ENCODE data around the gene SNX24. TPM values are rescaled to one million over a fixed set of nuclear protein-coding genes. Genes with fewer than 3 reads are reported as not detected.
A peak's percentile ranks its signal among the peaks of the same experiment; 100 is the strongest.
"Not testable (repeated sequence)": the region's sequence is repeated elsewhere in the genome, so short reads cannot be mapped to it uniquely, and the experiment has no call there.

SNX24 gene
- polyA plus RNA-seq, 1 donor: 13.0 TPM

DNA sequence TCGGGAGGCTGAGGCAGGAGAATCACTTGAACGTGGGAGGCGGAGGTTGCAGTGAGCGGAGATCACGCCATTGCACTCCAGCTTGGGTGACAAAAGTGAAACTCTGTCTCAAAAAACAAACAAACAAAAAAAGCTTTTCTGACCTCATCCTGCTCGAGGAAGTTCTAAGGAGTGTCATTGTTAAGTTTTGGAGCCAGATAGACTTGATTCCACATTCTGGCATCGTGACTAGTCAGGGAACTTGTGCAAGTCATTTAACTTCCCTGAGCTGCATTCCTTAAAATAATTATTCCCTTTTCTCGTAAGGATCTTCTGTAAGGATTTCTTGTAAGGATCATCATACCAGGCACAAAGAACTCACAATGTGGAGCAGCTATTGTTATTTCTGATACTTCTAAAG, 26.2 kb downstream of the SNX24 start:
- no peak for DNase-seq

DNA sequence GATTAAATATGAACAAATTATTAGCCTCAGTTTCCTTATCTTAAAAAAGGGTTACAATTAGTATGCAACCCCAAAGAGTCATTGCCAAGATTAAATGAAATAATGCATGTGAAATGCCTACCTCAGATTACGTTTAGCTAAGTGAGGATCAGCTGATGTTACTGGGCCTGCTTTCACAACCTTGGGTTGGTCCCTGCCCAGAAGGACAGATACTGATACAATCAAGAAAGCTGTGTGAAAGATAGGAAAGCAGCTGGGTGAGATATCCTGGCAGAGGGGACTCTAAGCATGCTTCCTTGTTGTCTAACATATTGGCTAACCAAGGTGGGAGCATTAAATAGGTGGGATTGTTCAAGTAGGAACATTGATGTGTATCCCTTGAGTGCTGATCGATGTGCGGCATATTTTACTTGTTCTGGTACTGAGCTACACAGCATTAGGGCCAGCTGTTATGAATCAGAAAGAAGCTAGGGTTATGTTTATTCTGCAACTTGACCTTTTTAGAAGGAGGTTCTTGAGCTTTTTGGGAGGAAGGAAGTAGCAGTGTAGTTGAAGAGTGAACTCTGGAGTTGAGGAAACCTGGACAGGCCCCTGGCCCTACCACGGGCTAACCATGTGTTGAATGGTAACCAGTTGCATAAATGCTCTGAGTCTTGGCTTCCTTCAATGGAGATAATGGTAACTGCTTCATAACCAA, 28.9 kb downstream of the SNX24 start:
- DNase-seq: no peak

- DNase-seq: no peak
Observed at GRCh38 chr5:122877518-122877917, 32.1 kb downstream of the SNX24 start.

DNA sequence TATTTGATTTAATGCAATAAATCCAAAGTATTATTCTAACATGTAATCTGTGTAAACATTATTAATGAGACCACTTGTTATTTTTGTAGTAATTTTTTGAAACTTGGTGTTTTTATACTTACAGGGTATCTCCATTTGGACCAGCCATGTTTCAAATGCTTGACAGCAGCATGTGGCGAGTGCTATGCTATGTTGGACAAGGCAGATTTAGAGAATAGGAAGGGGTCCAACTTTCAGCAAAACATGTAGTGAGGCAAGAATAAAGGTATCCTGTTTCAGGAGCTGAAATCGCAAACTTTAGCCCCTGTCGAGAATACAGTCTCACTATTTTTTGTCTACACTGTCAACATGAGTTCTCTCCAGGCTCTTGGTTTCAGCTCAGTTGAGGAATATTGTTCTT, 33.7 kb downstream of the SNX24 start:
- no peak for DNase-seq

GRCh38 chr5:122880170-122880689, 34.8 kb downstream of the SNX24 start:
- no peak for DNase-seq

DNA sequence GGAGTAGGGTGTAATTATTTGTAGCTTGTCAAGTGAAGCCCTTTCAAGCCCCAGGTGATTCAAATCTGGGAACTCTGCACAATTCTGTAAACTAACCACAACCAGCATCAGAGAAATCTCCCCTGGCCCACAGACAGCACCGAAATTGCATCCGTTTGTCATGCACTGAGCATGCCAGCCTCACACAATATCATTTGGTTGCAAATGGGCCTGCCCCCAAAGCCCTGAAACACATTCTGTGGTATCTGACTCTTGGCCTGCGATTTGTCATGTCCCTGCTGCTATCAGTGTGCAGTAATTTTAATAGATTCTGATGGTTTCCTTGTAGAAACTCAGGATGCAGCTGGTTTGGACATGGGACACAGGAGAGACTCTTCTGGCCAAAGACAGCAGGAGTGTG, 35.3 kb downstream of the SNX24 start:
- no peak for DNase-seq

- DNase-seq: no peak
Observed at GRCh38 chr5:122882831-122883230, 37.4 kb downstream of the SNX24 start.

DNA sequence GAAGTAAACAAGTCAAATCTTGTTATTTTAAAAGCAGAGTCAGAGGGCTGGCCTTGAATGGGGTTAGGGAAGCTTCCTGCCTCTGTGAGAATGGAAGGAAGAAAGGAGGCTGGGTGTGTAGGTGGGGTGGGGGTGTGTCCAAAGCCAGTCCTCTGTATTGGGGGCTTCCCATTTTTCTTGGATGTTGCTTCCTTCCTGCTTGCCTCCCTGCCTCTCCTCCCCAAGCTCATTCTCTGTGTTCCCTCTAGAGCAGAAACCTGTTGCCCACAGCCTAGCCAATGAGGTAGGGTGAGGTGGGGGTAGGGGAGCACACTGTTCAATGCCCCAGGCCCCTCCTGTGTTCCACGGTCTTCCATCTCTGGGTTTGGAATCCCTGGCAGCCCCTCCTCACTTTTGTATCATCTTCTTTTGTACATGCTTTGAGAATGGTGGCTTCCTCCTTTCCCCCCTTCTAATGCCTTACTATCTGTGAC, 39.7 kb downstream of the SNX24 start:
- DNase-seq: no peak

- DNase-seq: no peak
Observed at GRCh38 chr5:122885891-122886290, 40.5 kb downstream of the SNX24 start.

DNA sequence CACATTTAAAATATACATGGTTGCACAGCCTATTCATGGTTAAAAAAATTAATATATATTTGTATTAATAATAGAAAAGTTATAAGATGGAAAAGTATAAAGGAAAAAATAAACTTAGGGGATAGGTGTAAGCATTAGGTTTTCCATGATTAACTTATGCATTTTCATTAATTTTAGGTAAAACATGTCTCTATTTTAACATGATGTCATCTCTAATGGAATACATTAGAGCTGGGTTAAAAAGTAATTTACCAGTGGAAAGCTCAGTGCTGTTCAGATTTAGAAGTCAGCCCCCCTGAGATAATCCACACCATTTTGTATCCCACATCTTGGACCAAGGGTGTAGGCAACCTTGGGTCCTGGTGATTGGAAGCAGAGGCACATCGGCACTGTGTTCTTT, 49.7 kb downstream of the SNX24 start:
- DNase-seq: no peak

- peak; percentile 23 for DNase-seq
Observed at GRCh38 chr5:122896598-122897282, 51.3 kb downstream of the SNX24 start.

DNA sequence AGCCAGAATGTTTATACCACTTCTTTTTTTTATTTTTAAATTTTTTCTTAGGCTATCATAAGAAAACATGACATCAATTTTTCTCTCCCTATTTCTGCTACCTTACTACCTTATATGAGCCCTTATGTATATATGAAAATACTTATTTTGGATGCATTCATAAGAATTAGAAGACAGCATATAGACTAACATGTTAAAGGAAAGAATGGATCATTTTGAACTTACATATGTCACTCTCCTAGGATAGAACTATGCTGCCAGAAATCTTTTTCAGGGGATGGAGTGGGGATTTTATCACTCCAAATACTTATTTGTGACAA, 51.8 kb downstream of the SNX24 start:
- DNase-seq: no peak

- DNase-seq: no peak
Observed at GRCh38 chr5:122901346-122901745, 55.9 kb downstream of the SNX24 start.

DNA sequence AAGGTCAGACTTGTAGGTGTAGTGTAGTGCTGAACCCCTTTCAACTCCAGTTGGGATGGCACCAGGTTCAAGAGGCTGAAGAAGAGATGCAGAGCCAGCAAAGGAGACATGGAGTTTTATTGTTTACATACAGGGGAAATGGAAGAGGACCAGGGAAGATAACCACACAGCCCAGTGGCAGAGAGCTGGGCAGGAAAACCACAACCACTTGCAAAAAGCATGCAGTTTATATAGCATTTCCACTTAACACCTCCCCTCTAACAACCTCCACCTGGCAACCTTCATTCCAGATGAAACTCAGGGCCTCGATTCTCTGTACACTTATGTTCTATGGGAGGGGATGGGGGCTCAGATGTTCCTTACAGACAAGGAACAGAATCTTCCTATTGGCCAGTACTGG, 56.9 kb downstream of the SNX24 start:
- DNase-seq: no peak

DNA sequence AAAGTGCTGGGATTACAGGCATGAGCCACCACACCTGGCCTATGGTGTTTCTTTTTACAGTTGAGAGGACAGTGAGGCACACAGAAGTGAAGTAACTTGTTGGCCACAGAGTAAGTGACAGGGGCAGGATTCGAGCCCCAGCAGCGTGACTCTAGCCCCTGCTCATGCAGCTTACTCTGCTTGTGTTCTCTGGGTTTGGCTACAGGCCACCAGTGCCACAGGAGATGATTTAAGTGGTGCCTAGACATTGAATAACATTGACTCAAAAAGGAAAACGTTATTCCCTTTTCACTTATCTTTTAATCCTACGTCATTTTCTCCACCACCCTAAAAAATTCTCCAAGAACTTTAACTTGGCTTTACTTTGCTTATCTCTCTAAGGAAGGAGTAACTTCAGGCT, 61.4 kb downstream of the SNX24 start:
- DNase-seq: no peak

- DNase-seq: no peak
Observed at GRCh38 chr5:122907276-122907675, 61.9 kb downstream of the SNX24 start.

DNA sequence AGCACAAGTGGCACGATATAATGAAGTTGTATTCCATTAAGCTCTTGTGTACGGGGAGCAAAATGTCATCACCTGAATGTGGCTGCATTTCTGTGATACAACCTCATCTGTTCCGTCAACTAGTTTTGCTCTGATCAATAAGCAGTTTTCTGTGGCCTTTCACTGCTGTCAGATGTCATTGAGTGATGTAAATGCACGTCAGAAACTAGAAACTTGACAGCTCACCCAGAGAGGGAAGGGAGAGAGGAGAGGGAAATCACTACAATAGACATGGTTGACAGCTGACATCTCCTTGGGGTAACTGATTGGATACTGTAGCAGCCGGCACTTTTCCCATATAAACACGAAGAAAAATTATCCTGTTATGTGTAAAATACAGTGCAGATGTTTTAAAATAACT, 62.7 kb downstream of the SNX24 start:
- DNase-seq: no peak

- DNase-seq: no peak
Observed at GRCh38 chr5:122908662-122909061, 63.2 kb downstream of the SNX24 start.

DNA sequence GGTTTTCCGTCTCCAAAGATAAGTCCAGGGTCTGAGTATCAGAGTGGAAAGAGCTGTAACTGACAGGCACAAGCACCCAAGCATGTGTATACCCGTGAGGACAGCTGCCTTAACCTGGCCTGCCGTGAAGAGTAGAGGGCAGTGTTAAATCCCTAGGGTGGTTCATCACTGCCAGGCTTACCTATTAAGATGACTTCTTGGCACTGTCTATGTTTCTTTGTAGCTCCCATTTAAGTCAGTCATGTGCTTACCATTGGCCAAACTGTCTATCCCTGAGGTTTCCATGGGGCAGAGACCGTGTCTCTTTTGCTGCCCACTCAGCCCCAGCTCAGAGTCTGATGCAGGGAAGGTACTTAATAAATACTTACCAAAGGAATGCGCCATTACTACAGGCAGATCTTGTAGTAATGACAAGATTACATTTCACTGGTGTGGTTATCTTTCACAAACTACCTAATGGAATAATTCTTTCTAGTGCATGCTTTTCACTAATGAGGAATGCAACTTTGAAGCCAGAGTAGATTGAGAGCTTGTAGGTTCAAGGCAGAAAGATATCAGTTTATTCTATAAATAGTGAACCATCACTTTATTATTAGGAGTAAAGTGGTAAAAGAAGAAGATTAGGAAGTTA, 64.2 kb downstream of the SNX24 start:
- no peak for DNase-seq

DNA sequence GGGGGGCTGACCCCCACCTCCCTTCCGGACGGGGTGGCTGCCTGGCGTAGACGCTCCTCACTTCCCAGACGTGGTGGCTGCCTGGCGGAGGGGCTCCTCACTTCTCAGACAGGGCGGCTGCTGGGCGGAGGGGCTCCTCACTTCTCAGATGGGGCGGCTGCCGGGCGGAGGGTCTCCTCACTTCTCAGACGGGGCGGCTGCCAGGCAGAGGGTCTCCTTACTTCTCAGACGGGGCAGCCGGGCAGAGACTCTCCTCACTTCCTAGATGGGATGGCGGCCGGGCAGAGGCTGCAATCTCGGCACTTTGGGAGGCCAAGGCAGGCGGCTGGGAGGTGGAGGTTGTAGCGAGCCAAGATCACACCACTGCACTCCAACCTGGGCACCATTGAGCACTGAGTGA, 68.0 kb downstream of the SNX24 start:
- DNase-seq: not testable (repeated sequence)

- peak; percentile 12 for DNase-seq
Observed at GRCh38 chr5:122915717-122916461, 70.5 kb downstream of the SNX24 start.

DNA sequence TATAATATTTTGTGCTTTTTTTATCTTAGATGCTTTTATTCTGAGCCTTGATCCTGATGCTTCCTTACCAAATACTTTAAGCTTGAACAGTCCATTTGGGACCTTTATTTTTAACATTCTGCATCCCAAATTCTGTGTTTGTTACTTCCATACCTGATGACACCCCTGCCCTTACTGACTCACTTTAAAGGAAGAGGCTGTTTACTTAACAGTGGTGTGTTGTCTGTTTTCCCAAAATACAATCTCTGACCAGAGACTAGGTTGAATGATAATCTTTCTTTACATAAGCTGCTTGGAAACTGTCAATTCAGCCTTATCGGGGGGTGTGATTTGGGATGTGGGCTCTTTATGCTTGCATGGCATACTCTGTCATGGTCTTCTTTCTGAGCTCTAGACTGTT, 71.1 kb downstream of the SNX24 start:
- DNase-seq: no peak

GRCh38 chr5:122919969-122920368, 74.6 kb downstream of the SNX24 start:
- no peak for DNase-seq

Data from hindlimb muscle (tissue), 1 donor.